Stimulated activated CD4-positive, alpha-beta T cell treated with anti-CD3 and anti-CD28 coated beads, Interleukin-1b, Interleukin-23, amount 100 ng/mL, for 1 hour (primary cell): ENCODE data around the gene ADPRH.

Experiments used
- DNase-seq, 2 donors: peaks; one replicate each; pipeline ENCODE4 v3.0.0-alpha.2; 2020; ENCODE audit warnings: low read depth in 2 of 2

The ADPRH gene

GRCh38 chr3:119596398-119596797 lies 17.1 kb downstream of the ADPRH start:
- no peak for DNase-seq

DNA sequence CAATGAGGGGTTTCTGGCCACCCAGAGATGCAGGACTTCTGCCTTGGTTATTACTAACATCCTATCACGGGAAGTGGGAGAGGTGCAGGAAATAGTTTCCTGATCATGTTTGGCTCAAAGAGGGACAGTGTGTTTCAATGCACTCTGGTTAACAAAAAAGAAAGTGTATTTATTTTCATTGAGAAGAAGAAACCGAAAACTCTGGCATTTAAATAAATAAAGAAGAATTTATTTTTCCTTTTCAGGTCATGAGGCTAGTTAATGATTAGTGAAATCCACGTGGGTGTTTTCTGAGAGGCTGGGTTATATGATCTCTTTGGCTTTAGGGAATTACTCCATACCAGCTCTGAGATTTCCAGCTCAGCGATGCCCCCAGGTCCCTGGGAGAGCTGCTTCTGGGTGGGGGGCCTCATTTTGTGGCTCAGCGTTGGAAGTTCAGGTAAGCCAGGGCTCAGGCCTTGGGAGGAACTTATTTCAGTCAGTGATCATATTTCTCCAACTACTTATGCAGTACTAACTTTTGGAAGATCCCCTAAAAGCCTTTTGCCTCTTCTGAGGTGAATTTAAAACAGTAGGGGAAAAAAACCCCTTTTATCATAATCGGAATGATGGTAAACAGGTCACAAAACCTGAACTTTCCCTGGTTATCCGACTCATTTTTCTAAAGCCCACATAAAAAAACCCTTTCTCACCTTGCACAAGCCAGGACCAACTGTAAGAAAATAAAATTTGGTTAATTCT lies 18.4 kb downstream of the ADPRH start, which contains the start of gene PLA1A:
Gene PLA1A (plus strand): TSS at position 338 of the 741 bp plus-strand sequence. CDS start 29 bp downstream, at position 367.
- DNase-seq = no peak

DNA sequence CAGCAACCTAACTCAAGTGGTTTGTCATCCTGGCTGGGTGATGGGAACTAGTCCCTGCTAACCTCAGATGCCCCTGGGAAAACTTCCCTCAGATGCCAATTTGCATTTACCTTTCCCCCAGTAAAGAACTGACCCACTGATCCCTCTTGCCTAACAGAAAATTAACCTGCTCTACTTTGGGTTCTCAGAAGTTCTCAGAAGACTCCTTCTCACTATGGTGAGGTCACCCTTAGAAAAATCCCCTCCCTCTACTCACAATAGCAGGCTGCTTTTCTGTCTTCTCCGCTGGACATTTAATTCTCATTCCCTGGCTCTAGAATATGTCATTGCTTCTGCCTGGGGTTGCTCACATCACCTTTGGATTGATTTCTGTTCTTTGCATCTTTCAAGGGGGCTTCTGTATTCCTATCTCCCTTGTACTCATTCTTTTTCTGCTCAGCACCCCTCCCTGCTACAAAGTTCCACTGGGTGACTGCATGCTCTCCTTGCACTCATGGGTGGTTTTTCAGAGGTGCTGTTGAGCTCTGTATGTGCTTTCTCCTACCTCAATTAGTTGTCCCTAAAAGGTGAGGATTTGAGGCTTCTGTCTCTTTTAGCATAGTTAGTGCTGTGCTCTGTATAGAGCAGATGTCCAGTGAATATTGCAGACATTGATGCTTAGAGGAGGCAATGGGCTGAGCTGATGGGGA lies 19.3 kb downstream of the ADPRH start:
- no peak for DNase-seq

- DNase-seq = no peak
Measured at GRCh38 chr3:119599558-119600174, 20.4 kb downstream of the ADPRH start.

DNA sequence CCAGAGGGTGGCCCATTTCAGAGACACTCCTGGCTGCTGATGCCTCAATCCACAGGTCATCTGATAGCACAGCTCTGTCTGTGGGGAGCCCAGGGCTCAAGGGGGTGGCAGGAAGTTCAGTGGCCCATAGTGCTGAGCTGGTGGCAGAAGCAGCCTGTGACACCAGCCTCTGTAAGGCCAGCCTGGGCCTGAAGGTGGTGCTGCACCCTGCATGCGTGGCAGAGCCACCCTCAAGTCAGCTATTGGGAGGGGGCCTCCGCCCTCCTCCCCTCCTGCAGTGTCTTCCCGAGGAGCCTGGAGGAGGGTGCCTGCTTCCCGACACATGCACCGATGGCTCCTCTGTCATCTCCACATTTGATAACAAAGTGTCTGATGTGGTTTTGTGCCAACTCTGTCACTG lies 21.4 kb downstream of the ADPRH start:
- DNase-seq = no peak

GRCh38 chr3:119601154-119601553 lies 21.9 kb downstream of the ADPRH start:
- no peak for DNase-seq

GRCh38 chr3:119602676-119603075 lies 23.4 kb downstream of the ADPRH start:
- no peak for DNase-seq

DNA sequence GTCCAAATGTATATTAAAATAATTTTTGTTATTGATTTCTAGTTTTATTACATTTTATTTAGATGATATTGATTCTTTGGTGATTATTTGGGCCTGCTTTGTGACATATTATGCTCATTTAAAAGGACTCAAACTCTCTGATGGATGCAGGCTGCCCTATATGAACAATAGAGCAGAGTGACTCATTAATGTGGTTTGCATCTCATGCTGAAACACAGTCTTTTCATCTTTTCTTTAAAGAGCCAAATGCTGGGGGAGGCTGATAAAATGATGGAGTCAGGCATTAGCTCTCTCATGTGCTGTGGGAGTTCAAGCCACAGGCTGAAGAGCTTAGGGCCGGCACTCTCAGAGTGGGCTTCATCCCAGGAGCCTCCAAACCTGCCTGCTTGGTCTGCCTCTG lies 25.6 kb downstream of the ADPRH start:
- DNase-seq = no peak

DNA sequence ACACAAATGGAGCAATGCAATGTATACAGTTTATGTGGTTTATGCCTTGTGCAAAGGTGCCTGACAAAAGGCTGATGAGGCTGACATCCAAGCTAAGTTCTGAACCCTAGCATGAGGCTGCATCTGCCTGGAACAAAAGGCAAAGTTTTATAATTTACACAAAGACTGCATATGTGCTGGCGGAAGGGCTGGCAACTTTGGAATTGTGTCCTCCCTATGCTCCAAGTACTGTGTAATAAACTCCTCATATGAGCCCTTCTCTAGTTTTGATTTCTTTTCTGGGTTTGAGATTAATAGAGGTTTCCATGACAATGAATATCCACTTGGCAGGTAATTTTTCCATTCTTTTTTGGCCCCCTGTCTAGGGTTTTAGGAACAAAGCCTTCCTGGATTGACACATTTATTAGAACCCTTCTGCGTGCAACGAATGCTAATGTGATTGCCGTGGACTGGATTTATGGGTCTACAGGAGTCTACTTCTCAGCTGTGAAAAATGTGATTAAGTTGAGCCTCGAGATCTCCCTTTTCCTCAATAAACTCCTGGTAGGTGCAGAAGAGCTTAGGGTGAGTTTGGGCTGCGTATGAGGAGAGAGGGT lies 29.2 kb downstream of the ADPRH start:
- DNase-seq = no peak

GRCh38 chr3:119609301-119609700 lies 30.0 kb downstream of the ADPRH start:
- DNase-seq = no peak

- DNase-seq = no peak
Measured at GRCh38 chr3:119611664-119612063, 32.4 kb downstream of the ADPRH start.

DNA sequence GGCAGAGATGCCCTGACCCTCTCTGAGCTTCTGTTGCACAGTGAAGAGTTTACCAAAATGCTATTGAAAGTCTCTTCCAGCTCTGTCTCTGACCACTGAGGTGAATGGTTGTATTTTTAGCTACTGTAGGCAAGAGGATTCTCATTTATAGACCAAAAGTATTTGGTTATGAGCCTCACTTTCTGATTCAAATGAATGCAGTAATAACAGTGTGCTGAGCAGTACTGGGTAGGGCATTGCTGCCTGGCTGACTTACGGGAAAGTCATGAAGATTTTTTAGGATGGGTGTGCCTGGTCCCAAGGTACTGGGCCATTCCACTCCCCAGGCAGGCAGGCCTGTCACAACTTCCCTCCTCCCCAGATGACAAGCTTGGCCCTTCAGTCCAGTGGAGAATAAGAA lies 33.9 kb downstream of the ADPRH start:
- no peak for DNase-seq

GRCh38 chr3:119613872-119614271 lies 34.6 kb downstream of the ADPRH start:
- no peak for DNase-seq

- no peak for DNase-seq
Measured at GRCh38 chr3:119616056-119616455, 36.8 kb downstream of the ADPRH start.

DNA sequence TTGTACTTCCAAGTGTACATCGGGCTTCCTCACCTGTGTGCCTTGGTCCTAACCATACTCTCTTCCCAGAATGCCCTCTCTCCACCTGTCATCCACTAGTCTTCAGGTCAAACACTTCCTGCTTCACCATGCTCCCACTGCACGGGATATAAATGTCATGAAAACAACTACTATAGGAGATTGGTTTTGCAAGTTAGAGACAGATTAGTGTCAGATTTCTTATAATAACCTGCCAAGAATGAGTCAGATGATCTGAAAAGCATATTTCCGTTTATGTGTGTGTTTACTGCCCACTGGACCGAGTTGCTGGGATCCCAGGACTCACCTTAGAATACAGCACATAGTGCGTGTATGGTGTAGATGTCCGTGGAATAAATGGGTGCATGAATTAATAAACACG lies 39.8 kb downstream of the ADPRH start:
- DNase-seq = no peak

- no peak for DNase-seq
Measured at GRCh38 chr3:119620899-119621298, 41.6 kb downstream of the ADPRH start.

DNA sequence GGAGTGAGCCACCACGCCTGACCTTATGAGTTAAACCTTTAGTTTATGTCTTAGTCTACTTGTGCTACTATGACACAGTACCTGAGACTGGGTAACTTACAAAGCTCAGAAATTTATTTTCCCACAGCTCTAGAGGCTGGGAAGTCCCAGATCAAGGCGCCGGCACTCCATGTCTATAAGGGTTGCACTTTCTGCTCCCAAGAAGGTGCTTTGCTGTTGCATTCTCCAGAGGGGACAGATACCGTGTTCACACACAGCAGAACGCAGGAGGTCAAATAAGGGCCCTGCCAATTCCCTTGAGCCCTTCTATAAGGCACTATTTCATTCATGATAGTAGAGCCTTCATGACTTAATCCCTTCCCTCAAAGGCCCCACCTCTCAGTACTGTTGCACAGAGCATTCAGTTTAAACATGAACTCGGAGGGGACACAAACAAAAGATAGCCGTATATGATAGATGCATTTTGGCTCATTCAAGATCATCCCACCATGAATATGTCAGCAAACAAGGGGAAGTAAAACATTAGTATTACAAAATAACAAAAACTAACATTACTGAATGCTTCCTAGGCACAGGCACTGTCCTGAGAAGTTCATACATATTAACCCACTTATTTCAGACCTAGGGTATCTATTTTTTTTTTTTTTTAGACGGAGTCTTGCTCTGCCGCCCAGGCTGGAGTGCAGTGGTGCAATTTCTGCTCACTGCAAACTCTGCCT lies 44.9 kb downstream of the ADPRH start:
- no peak for DNase-seq

DNA sequence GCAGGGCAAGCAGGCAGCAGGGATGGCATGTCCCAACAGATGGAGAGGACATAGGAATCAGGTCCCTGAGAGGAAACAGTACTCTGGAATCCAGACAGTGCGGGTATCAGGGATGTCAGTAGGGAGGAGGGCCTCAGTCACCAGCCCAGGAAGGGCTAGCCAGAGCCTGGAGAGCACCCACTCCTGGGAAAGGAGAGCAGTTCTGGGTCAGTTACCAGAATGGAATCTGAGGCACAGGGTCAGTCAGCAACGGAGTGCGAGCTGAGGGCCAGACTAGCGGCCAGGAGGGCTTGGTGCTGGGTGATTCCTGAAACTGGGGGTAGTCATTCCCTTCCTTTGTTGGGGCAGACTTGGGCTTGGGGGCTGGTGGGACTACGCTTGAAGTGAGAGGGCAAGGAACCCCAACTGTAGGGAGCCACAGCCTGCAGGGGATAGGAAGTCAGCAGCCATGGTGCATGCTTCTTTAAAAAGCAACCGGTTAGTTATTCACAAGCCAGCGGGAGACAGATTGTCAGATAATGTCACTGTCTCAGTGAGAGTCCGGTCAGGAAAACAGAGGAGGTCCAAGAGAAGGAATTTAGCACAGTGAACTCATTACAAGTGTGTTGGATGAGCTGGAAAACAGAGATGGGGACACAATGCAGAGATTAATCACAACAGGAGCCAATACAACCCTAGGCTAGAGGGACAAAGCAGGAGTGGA lies 46.3 kb downstream of the ADPRH start:
- DNase-seq = no peak

DNA sequence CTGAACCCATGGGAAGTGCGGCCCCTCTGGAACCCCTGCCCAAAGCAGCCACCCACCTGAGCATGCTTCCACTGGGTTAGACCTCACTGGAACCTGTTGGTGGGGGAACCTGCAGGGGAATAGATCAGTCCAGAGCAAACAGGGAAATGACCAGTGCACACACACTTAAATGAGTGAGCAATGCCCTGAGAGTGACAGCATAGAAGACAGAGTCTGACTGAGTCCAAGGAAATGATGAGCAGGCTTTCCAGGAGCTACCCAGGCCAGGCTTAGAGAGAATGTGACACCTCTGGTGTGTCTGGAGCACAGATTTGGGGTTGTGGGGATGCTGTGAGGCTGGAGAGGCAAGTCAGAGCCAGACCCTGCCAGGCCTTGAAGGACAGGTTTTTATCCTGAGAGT lies 46.9 kb downstream of the ADPRH start:
- no peak for DNase-seq

DNA sequence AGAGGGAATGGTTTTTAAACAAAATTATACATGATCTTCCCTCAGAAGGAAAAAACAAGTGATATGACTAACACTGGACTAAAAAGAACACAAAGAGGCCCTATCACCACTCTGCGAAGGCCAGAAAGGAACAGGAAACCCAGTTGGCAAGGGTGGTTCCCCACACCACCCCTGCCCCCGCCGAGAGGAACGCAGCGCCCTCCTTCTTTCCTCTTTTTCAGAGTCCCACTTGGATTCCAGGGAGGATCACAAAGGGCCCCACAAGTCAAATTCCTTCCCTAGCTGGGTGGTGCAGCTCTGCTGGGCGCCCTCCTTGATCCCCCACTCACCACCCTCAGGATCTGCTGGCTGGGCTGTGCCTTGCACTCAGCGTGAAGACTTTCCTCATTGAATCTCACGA lies 48.2 kb downstream of the ADPRH start:
- no peak for DNase-seq

DNA sequence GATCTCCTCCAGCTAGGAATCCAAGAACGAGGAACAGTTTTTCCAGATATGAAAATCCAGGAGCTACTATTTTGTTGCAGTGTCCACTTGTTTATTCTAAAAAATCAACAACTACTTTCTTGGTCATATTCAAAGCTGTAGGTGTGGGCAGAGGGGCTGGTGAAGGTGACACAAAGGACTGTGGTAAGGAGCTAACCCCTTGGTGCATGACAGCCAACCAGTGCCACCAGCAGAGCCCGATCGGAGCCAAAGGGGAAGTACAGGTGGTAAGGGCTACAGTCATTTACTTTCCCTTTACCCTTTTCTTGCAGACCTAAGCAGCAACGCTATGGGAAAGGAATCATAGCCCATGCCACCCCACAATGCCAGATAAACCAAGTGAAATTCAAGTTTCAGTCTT lies 49.1 kb downstream of the ADPRH start:
- DNase-seq = no peak
